GM18498 (cell line): ENCODE results near the gene SLC19A1.
"Not testable (repeated sequence)": the region's sequence is repeated elsewhere in the genome, so short reads cannot be mapped to it uniquely, and the experiment has no call there.

Experiments
- ATAC-seq: cut with Tn5 transposase; IDR thresholded peaks from one replicate; pipeline ENCODE4 v1.9.1; 2021; ENCODE audit warnings: mild to moderate bottlenecking, moderate library complexity; ENCODE audit not compliant: unreplicated experiment

The SLC19A1 gene

DNA sequence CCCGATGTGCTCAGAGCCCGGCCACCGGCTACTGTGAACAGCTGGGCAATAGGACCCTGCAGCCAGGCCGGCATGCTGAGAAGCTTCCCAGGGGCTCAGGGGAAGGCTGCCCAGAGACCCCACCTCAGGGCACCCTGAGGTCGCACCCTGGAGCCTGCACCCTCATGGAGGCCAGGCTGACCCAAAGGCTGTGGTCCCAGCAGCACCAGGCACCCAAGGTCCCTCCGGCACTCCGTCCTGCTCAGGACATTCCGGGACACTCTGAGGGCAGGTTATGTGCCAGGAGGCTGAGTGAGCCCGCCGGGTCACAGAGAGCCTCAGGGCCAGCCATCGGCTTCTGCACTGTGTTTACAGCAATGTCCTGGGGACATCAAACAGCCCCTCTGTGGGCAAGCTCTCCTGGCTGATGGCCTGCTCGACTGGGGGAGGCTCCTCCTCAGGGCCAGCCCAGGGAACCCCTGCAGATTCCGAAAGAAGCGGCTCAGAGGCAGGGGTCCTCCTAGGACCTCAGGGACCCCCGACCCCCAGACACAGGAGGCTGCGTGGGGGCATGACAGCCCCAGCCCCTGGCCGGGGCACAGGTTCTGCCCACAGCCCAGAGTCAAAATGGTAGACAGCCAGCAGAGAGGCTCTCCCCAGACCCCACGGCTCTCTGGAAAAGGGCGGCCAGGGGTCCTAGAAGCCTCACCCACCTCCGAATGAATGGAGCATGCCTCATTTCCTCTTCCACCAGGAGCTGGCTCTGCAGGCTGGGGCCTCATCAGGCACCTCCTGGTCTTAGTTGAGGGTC lies 8.2 kb downstream of the SLC19A1 start:
- ATAC-seq: no peak

DNA sequence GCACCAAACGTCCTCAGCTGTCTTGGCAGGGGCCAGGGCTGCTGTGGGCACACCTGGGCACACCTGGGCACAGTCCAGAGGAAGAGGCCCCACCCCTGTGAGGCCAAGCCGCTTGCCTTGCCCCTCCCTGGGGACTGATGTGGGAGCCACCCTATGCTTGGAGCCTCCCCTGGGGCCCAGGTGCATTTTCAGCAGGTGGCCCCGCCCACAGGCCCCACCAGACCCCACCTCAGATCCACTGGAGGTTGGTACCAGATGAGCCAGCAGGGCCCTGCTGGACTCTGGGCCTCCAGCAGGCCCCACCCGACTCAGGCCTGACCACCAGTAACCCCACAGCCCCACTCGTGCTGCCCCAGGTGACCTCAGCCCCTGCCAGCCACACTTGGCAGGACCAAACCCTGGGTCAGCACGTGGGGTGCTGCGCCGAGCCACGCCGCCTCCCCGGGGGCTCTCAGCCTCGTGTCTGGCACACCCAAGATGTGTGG lies 8.8 kb downstream of the SLC19A1 start:
- ATAC-seq: no peak

DNA sequence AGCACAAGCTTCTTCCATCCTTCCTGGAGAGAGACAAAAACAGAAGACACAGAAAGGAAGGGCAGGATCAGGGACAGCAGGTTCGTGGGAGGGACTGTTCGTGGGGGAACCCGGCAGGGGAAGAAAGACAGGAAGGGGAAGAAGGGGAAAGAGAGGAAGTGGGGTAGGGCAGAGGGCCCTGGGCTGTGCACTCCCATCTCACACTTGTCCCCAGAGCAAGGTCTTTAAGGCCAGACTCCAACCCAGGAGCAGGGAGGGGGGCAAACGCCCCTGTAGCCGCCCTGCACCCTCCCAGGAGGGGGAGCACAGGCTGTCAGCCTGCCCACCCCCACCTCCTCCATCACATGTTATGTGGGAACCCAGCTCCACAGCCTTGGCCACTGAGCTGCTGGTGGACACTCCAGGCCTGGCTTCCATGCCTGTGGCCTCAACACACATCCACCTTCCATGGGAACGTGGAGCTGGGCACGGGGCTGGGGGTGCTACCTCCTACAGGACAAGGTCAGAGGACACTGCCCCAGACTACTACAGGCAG lies 9.3 kb downstream of the SLC19A1 start:
- no peak for ATAC-seq

DNA sequence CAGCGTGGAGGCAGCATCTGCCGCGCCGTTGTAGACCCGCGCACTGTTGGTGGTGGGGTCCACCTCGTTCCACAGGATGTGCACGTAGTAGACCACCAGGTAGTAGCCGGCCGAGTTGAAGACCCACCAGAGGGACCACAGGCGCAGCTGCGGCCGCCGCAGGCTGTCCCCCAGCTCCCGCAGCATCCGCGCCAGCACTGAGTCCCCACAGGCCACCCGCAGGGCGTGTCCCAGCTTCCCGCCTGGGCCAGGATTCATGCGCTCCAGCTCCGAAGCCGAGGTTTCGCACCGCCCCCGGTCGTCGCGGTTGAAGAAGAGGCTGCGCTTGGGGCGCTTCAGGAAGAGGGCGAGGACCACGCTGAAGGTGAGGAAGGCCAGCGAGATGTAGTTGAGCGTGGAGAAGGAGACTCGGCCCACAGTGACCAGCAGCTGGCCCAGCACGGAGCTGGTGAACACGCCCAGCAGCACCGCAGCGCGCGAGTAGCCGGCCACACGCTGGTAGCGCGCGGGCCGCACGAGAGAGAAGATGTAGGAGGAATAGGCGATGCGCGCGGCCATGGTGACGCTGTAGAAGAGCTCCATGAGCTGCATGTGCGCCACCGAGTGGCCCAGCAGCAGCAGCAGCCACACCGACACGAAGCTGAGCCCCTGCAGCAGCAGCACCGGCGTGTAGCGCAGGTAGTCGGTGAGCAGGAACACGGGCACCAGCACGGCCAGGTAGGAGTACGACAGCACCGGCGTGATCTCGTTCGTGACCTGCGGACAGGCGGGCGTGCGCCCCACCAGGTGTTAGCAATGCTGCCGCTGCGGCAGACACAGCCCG lies 10.6 kb downstream of the SLC19A1 start:
- no peak for ATAC-seq

DNA sequence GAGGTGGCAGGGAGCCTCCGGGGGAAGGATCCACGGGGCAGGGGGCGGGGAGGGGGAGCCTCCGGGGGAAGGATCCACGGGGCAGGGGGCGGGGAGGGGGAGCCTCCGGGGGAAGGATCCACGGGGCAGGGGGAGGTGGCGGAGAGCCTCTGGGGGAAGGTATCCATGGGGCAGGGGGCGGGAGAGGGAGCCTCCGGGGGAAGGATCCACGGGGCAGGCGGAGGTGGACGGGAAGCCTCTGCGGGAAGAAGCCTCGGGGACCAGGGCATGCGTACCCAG lies 11.2 kb downstream of the SLC19A1 start:
- ATAC-seq: not testable (repeated sequence)

DNA sequence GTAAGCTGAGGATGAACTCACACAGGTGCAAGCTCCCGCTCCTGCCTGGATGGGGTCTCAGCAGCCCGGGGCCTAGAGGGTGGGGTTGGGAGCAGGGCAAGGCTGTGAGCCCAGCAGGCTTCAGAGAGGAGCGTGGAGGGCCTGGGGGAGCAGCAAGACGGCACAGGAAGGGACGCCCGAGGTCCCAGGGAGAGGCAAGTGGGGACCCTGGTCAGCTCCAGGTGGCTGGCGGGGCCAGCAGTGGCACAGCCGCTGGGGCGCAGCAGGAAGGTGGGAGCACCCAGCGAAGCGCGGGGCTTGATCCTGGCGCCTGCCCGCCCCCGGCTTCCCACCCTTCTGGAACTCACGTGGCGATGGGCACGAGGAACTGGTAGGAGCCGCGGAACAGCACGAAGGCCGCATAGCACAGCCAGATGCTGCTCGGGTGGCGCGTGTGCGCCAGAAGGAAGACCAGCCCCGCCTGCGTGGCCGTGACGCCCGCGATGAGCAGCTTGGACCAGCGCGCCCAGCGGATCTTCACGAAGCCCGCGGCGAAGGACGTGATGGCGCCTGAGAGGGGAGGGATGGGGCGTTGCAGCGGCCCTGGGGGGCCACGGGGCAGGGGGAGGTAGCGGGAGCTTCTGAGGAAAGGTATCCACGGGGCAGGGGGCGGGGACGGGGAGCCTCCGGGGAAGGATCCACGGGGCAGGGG lies 11.7 kb downstream of the SLC19A1 start:
- no peak for ATAC-seq

DNA sequence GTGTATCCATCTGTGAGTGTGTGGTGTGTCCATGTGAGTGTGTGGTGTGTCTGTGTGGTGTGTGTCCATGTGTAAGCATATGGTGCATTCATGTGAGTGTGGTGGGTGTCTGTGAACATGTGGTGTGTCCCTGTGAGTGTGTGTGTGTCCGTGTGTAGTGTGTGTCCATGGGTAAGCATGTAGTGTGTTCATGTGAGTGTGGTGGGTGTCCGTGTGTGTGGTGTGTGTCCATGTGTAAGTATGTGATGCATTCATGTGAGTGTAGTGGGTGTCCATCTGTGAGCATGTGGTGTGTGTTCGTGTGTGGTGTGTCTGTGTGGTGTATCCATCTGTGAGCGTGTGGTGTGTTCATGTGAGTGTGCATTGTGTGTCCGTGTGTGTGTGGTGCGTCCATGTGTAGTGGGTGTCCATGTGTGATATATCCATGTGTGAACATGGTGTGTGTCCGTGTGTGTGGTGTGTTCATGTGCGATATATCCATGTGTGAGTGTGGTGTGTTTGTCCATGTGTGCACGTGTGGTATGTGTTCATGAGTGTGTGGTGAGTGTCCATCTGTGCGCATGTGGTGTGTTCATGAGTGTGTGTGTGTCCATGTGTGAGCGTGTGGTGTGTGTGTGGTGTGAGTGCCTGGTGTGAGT lies 12.3 kb downstream of the SLC19A1 start:
- ATAC-seq: no peak

DNA sequence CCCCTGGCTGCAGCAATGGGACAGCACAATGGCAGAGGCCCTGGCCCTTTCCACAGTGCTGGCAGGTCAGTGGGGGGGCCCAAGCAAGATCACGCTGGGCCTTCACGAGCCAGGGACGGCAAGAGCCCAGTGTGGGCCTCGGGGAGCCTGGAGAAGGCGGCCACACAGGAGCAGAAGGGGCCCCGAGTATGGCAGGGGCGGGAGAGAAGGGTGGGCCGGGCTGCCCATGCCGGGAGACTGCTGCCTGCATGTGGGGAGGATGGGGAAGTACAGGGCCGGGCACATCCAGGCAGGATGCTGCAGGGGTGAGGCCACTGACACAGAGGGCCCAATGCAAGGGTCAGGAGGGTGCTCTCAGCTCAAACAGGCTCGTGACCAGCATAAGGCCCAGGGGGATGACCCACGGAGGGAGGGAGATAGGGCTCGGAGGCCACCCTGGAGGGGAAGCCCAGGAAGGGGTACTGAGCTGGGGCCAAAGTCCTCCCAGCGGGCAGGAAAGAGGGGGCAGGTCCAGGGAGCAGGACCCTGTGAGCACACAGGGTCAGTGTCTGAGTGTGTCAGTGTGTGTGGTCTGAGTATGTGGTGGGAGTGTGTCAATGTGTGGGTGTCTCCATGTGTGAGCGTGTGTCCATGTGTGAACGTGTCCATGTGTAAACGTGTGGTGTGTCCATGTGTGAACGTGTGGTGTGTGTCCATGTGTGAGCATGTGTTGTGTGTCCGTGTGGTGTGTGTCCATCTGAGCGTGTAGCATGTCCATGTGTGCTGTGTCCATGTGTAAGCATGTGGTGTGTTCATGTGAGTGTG lies 13.1 kb downstream of the SLC19A1 start:
- ATAC-seq: no peak

DNA sequence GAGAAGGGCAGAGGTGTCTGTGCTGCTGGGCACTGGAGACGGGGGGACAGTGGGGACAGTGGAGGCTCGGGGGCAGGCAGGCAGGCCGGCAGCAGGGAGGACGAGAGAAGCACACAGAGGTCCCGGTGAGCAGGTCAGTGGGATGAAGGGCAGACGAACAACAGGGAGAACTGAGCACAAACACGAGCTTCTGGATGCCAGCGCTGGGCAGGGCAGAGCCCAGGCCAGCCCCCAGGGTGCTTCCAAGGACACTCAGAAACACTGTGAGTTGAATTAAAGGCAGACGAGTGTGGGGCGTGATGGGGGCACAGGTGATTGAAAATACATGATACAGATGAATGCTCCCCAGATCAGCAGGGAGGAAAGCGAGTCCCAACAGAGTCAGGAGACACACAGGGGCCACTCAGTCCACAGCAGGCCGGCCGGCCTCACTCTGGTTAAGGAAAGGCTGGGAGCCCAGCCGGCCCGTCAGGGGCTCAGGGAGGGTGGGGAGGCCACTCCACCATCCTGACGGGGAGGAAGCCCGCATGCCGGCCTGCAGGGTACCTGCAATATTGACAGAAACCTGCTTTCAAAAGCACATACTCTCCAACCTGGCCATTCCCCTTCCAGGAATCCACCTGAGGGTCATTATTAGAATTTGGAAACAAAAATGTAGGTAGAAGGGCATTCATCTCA lies 14.1 kb downstream of the SLC19A1 start:
- ATAC-seq: no peak

DNA sequence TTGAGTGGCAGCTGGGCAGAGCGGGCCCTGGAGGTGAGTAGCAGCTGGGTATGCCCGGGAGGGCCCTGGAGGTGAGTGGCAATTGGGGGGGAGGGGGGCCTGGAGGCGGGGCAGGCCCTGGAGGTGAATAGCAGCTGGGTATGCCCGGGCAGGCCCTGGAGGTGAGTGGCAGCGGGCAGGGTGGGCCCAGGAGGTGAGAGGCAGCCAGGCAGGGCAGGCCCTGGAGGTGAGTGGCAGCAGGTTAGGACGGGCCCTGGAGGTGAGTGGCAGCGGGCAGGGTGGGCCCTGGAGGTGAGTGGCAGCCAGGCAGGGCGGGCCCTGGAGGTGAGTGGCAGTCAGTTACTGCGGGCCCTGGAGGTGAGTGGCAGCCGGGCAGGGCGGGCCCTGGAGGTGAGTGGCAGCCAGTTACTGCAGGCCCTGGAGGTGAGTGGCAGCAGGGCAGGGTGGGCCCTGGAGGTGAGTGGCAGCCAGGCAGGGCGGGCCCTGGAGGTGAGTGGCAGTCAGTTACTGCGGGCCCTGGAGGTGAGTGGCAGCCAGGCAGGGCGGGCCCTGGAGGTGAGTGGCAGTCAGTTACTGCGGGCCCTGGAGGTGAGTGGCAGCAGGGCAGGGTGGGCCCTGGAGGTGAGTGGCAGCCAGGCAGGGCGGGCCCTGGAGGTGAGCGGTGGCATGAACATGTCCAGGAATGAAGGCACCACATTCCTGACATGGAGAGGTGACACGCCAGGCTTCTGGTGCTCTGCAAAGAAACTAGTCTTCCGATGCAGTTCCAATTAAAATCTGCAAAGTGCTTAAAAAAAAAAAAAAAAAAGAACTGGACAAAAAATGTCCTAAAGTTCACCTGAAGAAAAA lies 14.9 kb downstream of the SLC19A1 start:
- not testable (repeated sequence) for ATAC-seq

DNA sequence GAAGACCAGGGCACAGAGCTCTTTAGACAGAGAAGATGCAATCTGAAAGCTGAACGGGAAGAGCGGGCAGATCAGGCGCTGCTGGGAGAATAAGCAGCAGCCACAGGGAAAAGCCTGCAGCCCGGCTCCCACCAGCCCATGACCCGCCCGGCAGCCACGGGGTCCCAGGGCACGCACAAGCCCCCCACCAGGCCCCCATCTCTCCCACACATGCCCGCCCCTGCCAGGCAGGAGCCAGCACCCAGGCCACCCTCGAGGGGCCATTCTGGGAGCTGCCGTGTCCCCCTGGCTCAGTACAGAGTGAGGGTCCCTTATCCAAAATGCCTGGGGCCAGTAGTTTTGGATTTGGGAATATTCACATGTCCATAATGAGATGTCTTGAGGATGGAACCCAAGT lies 16.3 kb downstream of the SLC19A1 start:
- ATAC-seq: no peak

DNA sequence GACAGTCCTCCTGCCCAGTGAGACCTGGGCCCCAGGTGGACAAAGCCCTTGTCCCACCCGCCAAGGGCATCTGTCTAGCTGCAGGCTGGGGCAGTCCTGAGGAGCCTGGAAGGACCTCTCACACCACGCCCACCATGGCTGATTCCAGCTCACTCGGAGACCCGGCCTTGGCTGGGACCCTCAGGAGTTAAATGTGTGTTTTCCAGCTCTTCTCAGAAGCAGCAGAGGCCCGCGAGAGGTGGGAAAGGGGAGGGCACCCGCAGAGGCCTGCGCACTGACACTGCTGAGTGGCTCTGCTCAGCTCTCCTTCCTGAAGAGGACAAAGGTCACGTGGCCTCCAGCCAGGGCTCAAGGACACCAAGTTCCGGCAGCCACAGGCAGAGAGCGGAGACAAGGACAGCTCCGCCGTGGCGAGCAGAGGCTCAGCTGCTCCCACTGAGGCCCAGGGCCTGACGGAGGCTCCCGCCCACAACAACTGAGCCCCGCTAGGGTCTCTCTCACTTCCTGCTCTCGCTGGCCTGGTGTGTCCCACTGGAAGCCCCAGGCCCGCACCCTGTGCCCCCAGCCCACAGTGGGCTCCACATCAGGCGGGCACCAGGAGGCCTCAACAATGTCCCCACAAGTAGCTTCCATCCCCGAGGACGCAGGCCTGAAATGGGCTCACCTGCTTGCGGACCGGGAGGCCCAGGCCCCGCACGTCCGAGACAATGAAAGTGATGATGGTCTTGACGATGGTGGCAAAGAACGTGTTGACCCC lies 16.9 kb downstream of the SLC19A1 start:
- no peak for ATAC-seq

DNA sequence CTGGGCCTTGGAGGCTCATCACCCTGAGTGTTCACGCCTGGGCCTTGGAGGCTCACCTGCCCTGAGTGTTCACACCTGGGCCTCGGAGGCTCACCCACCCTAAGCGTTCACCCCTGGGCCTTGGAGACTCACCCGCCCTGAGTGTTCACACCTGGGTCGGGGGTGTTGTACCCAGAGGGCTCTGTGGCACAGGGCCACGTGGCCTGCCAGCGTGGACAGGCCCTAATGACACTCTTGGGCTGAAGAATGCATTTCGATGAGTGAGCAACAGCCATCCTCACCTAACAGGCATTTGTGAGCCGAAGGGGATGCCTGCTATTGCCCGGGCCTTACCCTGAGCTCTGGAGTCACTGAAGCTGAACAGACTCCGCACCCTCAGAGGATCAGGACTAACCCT lies 17.5 kb downstream of the SLC19A1 start:
- no peak for ATAC-seq

DNA sequence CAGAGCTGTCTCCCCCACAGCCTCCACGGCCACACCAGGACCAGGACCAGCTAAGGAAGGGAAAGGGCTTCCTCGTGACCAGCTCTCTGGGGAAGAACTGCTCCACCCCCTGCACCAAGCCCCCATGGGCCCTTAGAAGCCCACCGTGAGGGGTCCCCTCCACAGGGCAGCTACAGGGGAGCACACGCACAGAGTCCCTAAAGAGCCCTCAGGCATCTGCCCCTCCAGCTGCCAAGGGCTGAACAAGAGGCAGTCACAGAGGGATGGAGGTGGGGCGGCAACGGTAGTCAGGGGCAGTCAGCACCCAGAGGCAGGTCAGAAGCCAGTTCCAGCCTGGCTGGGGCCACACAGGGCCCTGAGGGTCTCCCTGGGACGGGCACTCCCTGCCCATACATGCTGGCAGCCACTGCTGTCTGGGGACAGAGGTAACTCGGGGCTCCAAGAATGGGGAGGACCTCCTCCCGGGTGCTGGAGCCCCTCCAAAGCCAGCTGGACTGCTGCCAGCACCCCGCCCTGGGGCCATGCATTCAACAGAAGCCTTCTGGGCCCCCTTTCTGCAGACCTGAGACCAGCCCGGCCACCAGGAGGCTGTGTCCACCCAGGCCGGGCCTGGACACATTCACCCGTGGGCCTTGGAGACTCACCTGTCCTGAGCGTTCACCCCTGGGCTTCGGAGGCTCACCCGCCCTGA lies 18.7 kb downstream of the SLC19A1 start:
- no peak for ATAC-seq

DNA sequence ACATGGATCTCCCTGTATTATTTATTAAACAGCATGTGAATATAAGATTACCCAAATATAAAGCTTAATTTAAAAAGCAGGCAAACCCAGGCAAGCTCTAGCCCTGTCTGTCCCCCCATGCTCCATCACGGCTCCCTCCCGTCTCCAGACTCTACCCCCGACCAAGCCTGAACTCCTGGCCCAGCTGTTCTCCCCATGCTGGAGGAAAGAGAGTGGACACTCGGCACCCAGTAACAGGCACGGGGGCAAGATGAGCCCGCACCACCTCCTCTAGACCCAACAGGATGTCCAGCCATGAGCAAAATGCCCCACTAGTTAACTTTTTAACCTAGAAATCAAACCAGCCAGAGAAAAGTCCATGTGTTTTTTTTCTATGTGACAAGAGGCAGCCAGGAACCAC lies 19.3 kb downstream of the SLC19A1 start:
- no peak for ATAC-seq

DNA sequence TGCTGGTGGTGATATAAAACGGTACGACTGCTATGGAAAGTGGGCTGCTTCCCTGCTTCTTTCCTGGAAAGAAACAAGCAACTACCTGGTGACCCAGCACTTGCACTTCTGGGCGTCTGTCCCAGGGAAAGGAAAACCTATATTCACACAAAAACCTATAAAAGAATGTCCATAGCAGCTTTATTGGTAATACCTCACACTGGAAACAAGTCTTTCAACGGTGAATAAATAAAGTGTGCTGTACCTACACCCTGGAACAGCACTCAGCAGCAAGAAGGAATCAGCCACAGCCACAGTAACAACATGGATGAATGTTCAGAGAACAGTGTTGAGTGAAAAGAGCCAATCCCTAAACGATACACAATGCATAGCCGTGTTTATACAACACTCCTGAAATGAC lies 19.9 kb downstream of the SLC19A1 start:
- no peak for ATAC-seq

DNA sequence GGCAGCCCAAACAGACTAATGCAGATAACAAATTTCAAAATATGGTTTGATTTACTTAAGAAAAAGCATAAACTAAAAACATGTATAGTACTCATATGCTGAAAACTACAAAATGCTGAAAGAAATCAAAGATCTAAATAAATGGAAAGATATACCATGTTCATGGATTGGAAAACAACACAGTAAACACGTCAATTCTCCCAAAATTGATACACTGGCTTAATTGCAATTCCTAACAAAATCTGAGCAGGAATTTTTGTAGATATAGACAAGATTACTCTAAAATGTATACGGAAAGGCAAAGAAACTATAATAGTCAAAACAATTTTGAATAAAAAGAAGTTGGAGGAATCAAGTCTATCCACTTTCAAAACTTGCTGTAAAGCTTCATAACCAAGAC lies 21.0 kb downstream of the SLC19A1 start:
- ATAC-seq: no peak
